Measurements from ENCODE around the gene TLE1.

DNA sequence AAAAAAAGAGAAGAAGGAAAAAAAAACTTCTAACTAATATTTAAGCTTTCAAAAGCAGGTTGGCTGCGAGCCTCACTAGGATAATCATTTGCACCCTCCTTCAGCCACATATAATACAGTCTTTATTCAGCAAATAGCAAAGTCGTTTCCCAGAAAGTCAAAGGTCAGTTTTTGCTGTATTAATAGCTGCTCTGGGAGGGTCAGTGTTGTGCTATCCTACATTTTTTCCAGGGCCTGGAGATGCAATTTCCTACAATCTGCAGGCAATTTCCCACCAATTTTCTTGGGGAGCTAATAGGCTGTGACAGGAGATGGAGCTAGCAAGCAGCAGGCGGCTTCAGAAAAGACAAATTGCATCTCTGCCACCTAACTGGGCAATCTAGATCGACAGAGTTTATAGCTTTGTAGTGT, 136.8 kb downstream of the TLE1 start:
- TF ChIP-seq POLR2A (IDR thresholded peaks at IDR 0.05; ENCODE audit: borderline replicate concordance, extremely low read depth, insufficient read depth, insufficient read length) (no peak), JUND (IDR thresholded peaks at IDR 0.05) (no peak), ELF1 (IDR thresholded peaks at IDR 0.05; ENCODE audit: borderline replicate concordance, low read depth) (no peak), EZH2phosphoT487 (IDR thresholded peaks at IDR 0.05; ENCODE audit: borderline replicate concordance) (no peak), SIN3A (IDR thresholded peaks at IDR 0.05; ENCODE audit: low read depth) (no peak), RAD21 (IDR thresholded peaks at IDR 0.05; ENCODE audit: low read depth) (no peak; the same call in 1 of the 2 replicates)
- TF ChIP-seq, protein P1, sequence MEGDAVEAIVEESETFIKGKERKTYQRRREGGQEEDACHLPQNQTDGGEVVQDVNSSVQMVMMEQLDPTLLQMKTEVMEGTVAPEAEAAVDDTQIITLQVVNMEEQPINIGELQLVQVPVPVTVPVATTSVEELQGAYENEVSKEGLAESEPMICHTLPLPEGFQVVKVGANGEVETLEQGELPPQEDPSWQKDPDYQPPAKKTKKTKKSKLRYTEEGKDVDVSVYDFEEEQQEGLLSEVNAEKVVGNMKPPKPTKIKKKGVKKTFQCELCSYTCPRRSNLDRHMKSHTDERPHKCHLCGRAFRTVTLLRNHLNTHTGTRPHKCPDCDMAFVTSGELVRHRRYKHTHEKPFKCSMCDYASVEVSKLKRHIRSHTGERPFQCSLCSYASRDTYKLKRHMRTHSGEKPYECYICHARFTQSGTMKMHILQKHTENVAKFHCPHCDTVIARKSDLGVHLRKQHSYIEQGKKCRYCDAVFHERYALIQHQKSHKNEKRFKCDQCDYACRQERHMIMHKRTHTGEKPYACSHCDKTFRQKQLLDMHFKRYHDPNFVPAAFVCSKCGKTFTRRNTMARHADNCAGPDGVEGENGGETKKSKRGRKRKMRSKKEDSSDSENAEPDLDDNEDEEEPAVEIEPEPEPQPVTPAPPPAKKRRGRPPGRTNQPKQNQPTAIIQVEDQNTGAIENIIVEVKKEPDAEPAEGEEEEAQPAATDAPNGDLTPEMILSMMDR (IDR thresholded peaks at IDR 0.05 in 2 of 3, conservative IDR thresholded peaks at IDR 0.05 in 1 of 3; ENCODE audit: borderline replicate concordance in 1 of 3, insufficient read depth in 1 of 3, low read depth in 2 of 3, low read length in 2 of 3) = no peak

Data from HCT116 (cell line).